ENCODE measurements around the gene MROH8.

- TF ChIP-seq CTCF (IDR thresholded peaks at IDR 0.05) (no peak), REST (IDR thresholded peaks at IDR 0.05; ENCODE audit: insufficient read depth in 1 of 2, low read depth in 2 of 2, low read length in 1 of 2) (no peak), SIN3A (IDR thresholded peaks at IDR 0.05; ENCODE audit: borderline replicate concordance, insufficient read depth, low read depth, low read length) (no peak), POLR2AphosphoS5 (IDR thresholded peaks at IDR 0.05; ENCODE audit: low read depth, low read length) (no peak), TCF7L2 (IDR thresholded peaks at IDR 0.05; ENCODE audit: low read depth, low read length) (no peak)
These were observed 21.1 kb downstream of the MROH8 start for GRCh38 chr20:37158248-37158647.

Measured in Panc1 (cell line).